Superior temporal gyrus (tissue), 1 donor: ENCODE measurements around the gene STXBP5.

Source experiments
- DNase-seq: peaks from one replicate; pipeline ENCODE4 v3.0.0-alpha.2; 2016; ENCODE audit errors: extremely low spot score

The STXBP5 gene

DNA sequence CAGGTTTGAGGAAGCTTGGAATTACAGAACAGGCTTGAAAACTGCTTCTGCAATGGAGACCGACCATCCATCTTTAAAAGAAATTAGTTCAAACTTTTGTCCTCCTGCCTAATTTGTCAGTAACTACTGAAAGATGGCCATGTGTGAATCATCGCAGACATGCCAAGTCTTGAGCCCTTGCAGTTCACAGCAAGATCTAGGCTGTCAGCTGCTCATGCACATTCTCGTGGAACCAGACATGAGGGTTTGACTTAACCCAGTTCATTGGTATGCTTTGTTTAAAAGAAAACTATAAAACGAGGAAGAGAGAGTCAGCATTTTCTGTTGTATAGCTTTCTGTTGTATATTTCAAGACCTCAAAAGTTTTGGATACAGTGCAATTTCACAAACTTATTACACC, 230.3 kb downstream of the STXBP5 start:
- DNase-seq: no peak

DNA sequence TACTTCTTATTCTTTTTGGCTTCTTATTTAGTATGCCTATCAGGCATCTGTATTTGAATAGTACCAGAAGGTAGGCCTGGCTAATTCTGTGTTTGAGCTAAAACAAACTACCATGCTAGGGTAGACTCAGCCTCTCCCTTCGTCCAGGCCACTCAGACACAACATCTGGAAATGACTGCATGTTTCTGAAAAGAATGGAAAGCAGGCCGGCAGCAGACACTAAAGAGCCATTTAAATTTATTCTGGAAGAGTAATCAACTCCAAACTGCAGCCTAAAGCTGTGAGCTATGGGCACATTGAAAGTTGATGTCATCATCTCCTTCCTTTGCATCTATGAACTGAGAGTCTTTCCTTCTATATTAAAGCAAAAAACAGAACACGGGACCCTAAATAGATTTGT, 233.4 kb downstream of the STXBP5 start:
- DNase-seq: no peak

DNA sequence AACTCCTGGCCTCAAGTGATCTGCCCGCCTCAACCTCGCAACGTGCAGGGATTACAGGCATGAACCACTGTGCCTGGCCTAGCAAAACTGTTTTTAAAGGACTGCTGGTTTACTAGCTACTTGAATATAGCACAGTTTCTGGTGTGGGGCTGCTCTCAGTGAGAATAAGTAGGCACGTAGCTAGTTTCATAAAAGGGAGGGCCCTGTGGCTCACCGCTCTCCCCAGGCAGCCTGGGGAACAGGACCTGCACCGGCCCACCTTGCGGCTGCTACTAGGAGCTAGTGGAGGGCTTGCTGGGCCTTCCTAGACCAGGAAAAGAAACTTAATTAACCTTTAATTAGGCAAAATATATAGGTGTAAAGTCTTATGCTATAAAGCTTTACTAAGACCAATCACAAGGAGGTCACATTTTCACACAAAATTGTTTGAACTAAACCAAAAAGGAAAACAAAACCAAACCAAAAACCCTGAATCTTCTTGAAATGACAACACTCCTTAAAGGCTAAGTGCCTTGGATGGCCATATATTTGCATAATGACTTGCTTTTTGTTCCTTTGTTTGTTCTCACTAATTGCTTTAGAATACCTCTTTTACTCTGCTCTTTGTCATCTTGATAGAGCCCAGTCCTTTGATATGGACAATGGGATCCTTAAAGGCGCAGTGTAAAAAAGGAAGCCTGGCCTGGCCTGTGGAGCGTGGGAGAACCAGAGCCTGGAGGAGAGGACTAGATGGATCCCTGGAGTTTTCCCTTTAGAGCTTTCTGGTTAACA, 234.7 kb downstream of the STXBP5 start:
- DNase-seq: no peak
